H9 (cell line): ENCODE results near the gene TARM1. TPM values are rescaled to one million over a fixed set of nuclear protein-coding genes. Genes with fewer than 3 reads are reported as not detected.

ENCODE experiments used
- DNase-seq: peaks from one replicate; pipeline ENCODE4 v3.0.0-alpha.2; 2017
- H2AFZ ChIP-seq: one replicate; pipeline ENCODE4 v1.6.1; 2013; ENCODE audit warnings: mild to moderate bottlenecking, low read length, control low read depth, moderate library complexity
- H2AK5ac ChIP-seq: 2 replicates; pipeline ENCODE4 v1.6.1; 2013; ENCODE audit warnings: low read length, control low read depth, mixed read lengths; ENCODE audit not compliant: insufficient read length
- H2BK120ac ChIP-seq: one replicate; pipeline ENCODE4 v1.6.1; 2013; ENCODE audit warnings: low read depth, mild to moderate bottlenecking, low read length, control low read depth, inconsistent platforms; ENCODE audit not compliant: poor library complexity, severe bottlenecking
- H2BK12ac ChIP-seq: 2 replicates; pipeline ENCODE4 v1.6.1; 2013; ENCODE audit warnings: low read length, control low read depth, mixed read lengths, low read depth; ENCODE audit not compliant: insufficient read length
- H2BK15ac ChIP-seq: 2 replicates; pipeline ENCODE4 v1.6.1; 2013; ENCODE audit warnings: low read depth, low read length, control low read depth
- H2BK20ac ChIP-seq: one replicate; pipeline ENCODE4 v1.6.1; 2013; ENCODE audit warnings: low read depth, mild to moderate bottlenecking, low read length, control low read depth, inconsistent platforms; ENCODE audit not compliant: poor library complexity, severe bottlenecking
- H2BK5ac ChIP-seq: 2 replicates; pipeline ENCODE4 v1.6.1; 2013; ENCODE audit warnings: low read length, control low read depth, mixed read lengths; ENCODE audit not compliant: insufficient read length
- H3K14ac ChIP-seq: 2 replicates; pipeline ENCODE4 v1.6.1; 2013; ENCODE audit warnings: low read length, control low read depth; ENCODE audit not compliant: insufficient read depth
- H3K18ac ChIP-seq: 2 replicates; pipeline ENCODE4 v1.6.1; 2013; ENCODE audit warnings: low read depth, mild to moderate bottlenecking, mixed read lengths, low read length, control low read depth; ENCODE audit not compliant: insufficient read length
- H3K23ac ChIP-seq: 2 replicates; pipeline ENCODE4 v1.6.1; 2013; ENCODE audit warnings: low read length, control low read depth, mixed read lengths, low read depth; ENCODE audit not compliant: insufficient read length
- H3K23me2 ChIP-seq: 2 replicates; pipeline ENCODE4 v1.6.1; 2013; ENCODE audit warnings: low read depth, mild to moderate bottlenecking, mixed read lengths, low read length, control low read depth; ENCODE audit not compliant: insufficient read length, poor library complexity, severe bottlenecking
- H3K27ac ChIP-seq: 2 replicates; pipeline ENCODE4 v1.5.1; 2013; ENCODE audit warnings: low read length, control low read depth, mixed read lengths, low read depth; ENCODE audit not compliant: insufficient read length
- H3K27me3 ChIP-seq: 2 replicates; pipeline ENCODE4 v1.6.1; 2013; ENCODE audit warnings: low read length, control low read depth, inconsistent platforms; ENCODE audit not compliant: insufficient read depth
- H3K4ac ChIP-seq: 2 replicates; pipeline ENCODE4 v1.6.1; 2013; ENCODE audit warnings: low read depth, mild to moderate bottlenecking, control low read depth, inconsistent platforms, low read length, moderate library complexity
- H3K4me1 ChIP-seq: 2 replicates; pipeline ENCODE4 v1.6.1; 2013; ENCODE audit warnings: low read length, control low read depth, inconsistent platforms; ENCODE audit not compliant: insufficient read depth
- H3K4me2 ChIP-seq: 2 replicates; pipeline ENCODE4 v1.6.1; 2013; ENCODE audit warnings: low read length, control low read depth, mixed read lengths; ENCODE audit not compliant: insufficient read length, insufficient read depth
- H3K56ac ChIP-seq: 2 replicates; pipeline ENCODE4 v1.6.1; 2013; ENCODE audit warnings: low read depth, mild to moderate bottlenecking, mixed read lengths, low read length, control low read depth; ENCODE audit not compliant: insufficient read length
- H3K79me1 ChIP-seq: 2 replicates; pipeline ENCODE4 v1.6.1; 2013; ENCODE audit warnings: low read depth, mild to moderate bottlenecking, moderate library complexity, low read length, control low read depth, inconsistent platforms; ENCODE audit not compliant: insufficient read depth, poor library complexity, severe bottlenecking
- H3K79me2 ChIP-seq: 2 replicates; pipeline ENCODE4 v1.6.1; 2013; ENCODE audit warnings: low read length, control low read depth, inconsistent platforms; ENCODE audit not compliant: insufficient read depth
- H3K9ac ChIP-seq: 2 replicates; pipeline ENCODE4 v1.6.1; 2013; ENCODE audit warnings: low read length, control low read depth, mixed read lengths; ENCODE audit not compliant: insufficient read length; ENCODE audit errors: extremely low read depth
- H3K9me3 ChIP-seq: one replicate; pipeline ENCODE4 v1.6.1; 2013; ENCODE audit warnings: low read depth, low read length, inconsistent platforms; ENCODE audit not compliant: control insufficient read depth
- H3T11ph ChIP-seq: one replicate; pipeline ENCODE4 v1.6.1; 2013; ENCODE audit warnings: mild to moderate bottlenecking, low read length, control low read depth, inconsistent platforms
- H4K20me1 ChIP-seq: one replicate; pipeline ENCODE4 v1.6.1; 2013; ENCODE audit not compliant: control insufficient read depth, insufficient read length, insufficient read depth
- H4K5ac ChIP-seq: 2 replicates; pipeline ENCODE4 v1.6.1; 2013; ENCODE audit warnings: low read depth, mild to moderate bottlenecking, mixed read lengths, low read length, control low read depth; ENCODE audit not compliant: insufficient read length
- H4K8ac ChIP-seq: replicated peaks from 2 replicates; pipeline ENCODE4 v1.6.1; 2013; ENCODE audit warnings: low read length, control low read depth, mixed read lengths, low read depth; ENCODE audit not compliant: insufficient read length
- H4K91ac ChIP-seq: 2 replicates; pipeline ENCODE4 v1.6.1; 2013; ENCODE audit warnings: low read depth, mild to moderate bottlenecking, moderate library complexity, mixed read lengths, low read length, control low read depth; ENCODE audit not compliant: insufficient read length
- H3K27ac Mint-ChIP-seq, 3 experiments: 2 replicates in 2 of 3; 3 replicates in 1 of 3; pipeline ENCODE4 v1.8.0; 2020 to 2021; ENCODE audit warnings: mixed read lengths in 3 of 3, mild to moderate bottlenecking in 1 of 3, moderate library complexity in 1 of 3
- H3K27me3 Mint-ChIP-seq: 2 replicates; pipeline ENCODE4 v1.8.0; 2021; ENCODE audit warnings: low read depth, mild to moderate bottlenecking, moderate library complexity, mixed read lengths
- H3K36me3 Mint-ChIP-seq, 3 experiments: 2 replicates in 2 of 3; 3 replicates in 1 of 3; pipeline ENCODE4 v1.8.0; 2020 to 2021; ENCODE audit warnings: low read depth in 3 of 3, mixed read lengths in 3 of 3; ENCODE audit not compliant: insufficient read depth in 1 of 3
- H3K4me1 Mint-ChIP-seq, 2 experiments: 2 replicates each; pipeline ENCODE4 v1.8.0; 2020; ENCODE audit warnings: mixed read lengths in 2 of 2
- H3K4me3 Mint-ChIP-seq, 2 experiments: 2 replicates in 1 of 2; 3 replicates in 1 of 2; pipeline ENCODE4 v1.8.0; 2020 to 2021; ENCODE audit warnings: mild to moderate bottlenecking in 2 of 2, mixed read lengths in 2 of 2, moderate library complexity in 1 of 2
- H3K9me3 Mint-ChIP-seq, 2 experiments: 2 replicates in 1 of 2; 3 replicates in 1 of 2; pipeline ENCODE4 v1.8.0; 2020; ENCODE audit warnings: mild to moderate bottlenecking in 2 of 2, mixed read lengths in 2 of 2, moderate library complexity in 1 of 2
- CTCF ChIP-seq: fragments of 200-600 bp; sonication (generic); conservative IDR thresholded peaks from 3 replicates; pipeline ENCODE4 v1.8.0; 2021; ENCODE audit warnings: antibody characterized with exemption, mild to moderate bottlenecking
- WGBS: extraction: QIAGEN DNeasy Blood & Tissue Kit; methylation state at CpG from one replicate; pipeline ENCODE4 v1.1.7; 2013; ENCODE audit warnings: missing lambda C conversion rate, low lambda C conversion rate, mixed read lengths; ENCODE audit not compliant: insufficient read length; ENCODE audit errors: extremely low coverage; 5-methylcytosine and 5-hydroxymethylcytosine counted together
- total RNA-seq: library from RNA; stranded (reverse); gene quantifications from 2 replicates; pipeline ENCODE4 v1.2.1, GENCODE V29; 2021

Gene TARM1
- total RNA-seq, 1 experiment from 2014 or later, result not detected

- Histone ChIP-seq H4K91ac (no peak overlapping the region), H3K4ac (no peak overlapping the region; the same call in 1 of the 2 replicates), H2AK5ac (no peak overlapping the region), H4K20me1 (no peaks in the 10 kb centered on the region), H3K79me1 (no peaks in the 10 kb centered on the region), H3K27ac (peak overlapping the region; percentile 98), H3K56ac (peak overlapping the region; percentile 91), H3K9ac (no peak overlapping the region), H2BK12ac (peak overlapping the region; percentile 11), H2BK5ac (peak overlapping the region; percentile 74), H2AFZ (peak overlapping the region; percentile 94), H3K23me2 (no peaks in the 10 kb centered on the region), H3K27me3 (no peaks in the 10 kb centered on the region), H3T11ph (peak overlapping the region; percentile 72), H4K5ac (peak overlapping the region; percentile 89), H3K18ac (peak overlapping the region; percentile 7), H3K23ac (no peak overlapping the region), H3K14ac (no peak overlapping the region), H3K79me2 (no peaks in the 10 kb centered on the region), H2BK15ac (no peak overlapping the region), H4K8ac (no peak overlapping the region), H2BK120ac (peak overlapping the region; percentile 61), H3K4me2 (peak overlapping the region; percentile 47), H3K9me3 (no peaks in the 10 kb centered on the region), H2BK20ac (no peak overlapping the region), H3K4me1 (peaks cover 3% of the 10 kb centered on the region)
- peak overlapping the region; percentile 98 to 100 (median 99) for H3K27ac Mint-ChIP-seq
- H3K27me3 Mint-ChIP-seq, result no peaks in the 10 kb centered on the region; the same call in 1 of the 2 replicates
- peaks cover 41 to 42% of the 10 kb centered on the region in 2 experiments for H3K4me1 Mint-ChIP-seq
- no CpG with 5 or more reads among the region's 4 CpGs for WGBS
- H3K4me3 Mint-ChIP-seq, result peak overlapping the region; percentile 47 to 62
- no peak for TF ChIP-seq CTCF
- peak; percentile 77 for DNase-seq
- H3K9me3 Mint-ChIP-seq, result peaks cover 0 to 5% of the 10 kb centered on the region in 2 experiments; a peak in 1 of 5 replicates
- no peaks in the 10 kb centered on the region; a peak in 1 of 7 replicates for H3K36me3 Mint-ChIP-seq
Measured at GRCh38 chr19:54035215-54036178, 45.7 kb downstream of the TARM1 start.
